ENCODE data around the gene AKAP6. TPM values are rescaled to one million over a fixed set of nuclear protein-coding genes. Genes with fewer than 3 reads are reported as not detected.

Gene AKAP6
- total RNA-seq, 2 experiments from 2014 or later: 1.8 TPM

GRCh38 chr14:32679927-32680612 is 351.0 kb downstream of the AKAP6 start:
- POLR2A ChIA-PET: no interaction called here
- Mint-ChIP-seq H3K9me3 (no peaks in the 10 kb centered on the region), H3K4me3 (no peak overlapping the region), H3K36me3 (no peaks in the 10 kb centered on the region), H3K4me1 (ENCODE audit: low read depth) (no peaks in the 10 kb centered on the region), H3K27ac (no peak overlapping the region), H3K27me3 (no peaks in the 10 kb centered on the region)
- CTCF ChIA-PET: no interaction called here
- intact Hi-C loops (cut with micrococcal nuclease): no loop called here
- no peak for DNase-seq

GRCh38 chr14:32681598-32681997 is 352.5 kb downstream of the AKAP6 start:
- H3K4me3 Mint-ChIP-seq: no peak overlapping the region
- intact Hi-C loops (cut with micrococcal nuclease): no loop called here
- ChIA-PET POLR2A (no interaction called here), CTCF (no interaction called here)
- no peaks in the 10 kb centered on the region for H3K9me3 Mint-ChIP-seq
- no peaks in the 10 kb centered on the region for H3K4me1 Mint-ChIP-seq (ENCODE audit: low read depth)
- no peaks in the 10 kb centered on the region for H3K27me3 Mint-ChIP-seq
- no peak overlapping the region for H3K27ac Mint-ChIP-seq
- no peaks in the 10 kb centered on the region for H3K36me3 Mint-ChIP-seq
- DNase-seq: no peak

GRCh38 chr14:32682214-32682613 is 353.1 kb downstream of the AKAP6 start:
- H3K4me3 Mint-ChIP-seq: no peak overlapping the region
- intact Hi-C loops (cut with micrococcal nuclease): no loop called here
- no peak overlapping the region for H3K27ac Mint-ChIP-seq
- H3K4me1 Mint-ChIP-seq (ENCODE audit: low read depth): no peaks in the 10 kb centered on the region
- H3K9me3 Mint-ChIP-seq: no peaks in the 10 kb centered on the region
- CTCF ChIA-PET: no interaction called here
- POLR2A ChIA-PET: interaction anchor here (0.6 kb wide), 1 partner anchor 1923 kb away, joined by 4 read pairs; no protein-coding TSS in a partner anchor
- DNase-seq: no peak
- H3K36me3 Mint-ChIP-seq: no peaks in the 10 kb centered on the region
- no peaks in the 10 kb centered on the region for H3K27me3 Mint-ChIP-seq

GRCh38 chr14:32683679-32684078 is 354.6 kb downstream of the AKAP6 start:
- no peaks in the 10 kb centered on the region for H3K36me3 Mint-ChIP-seq
- ChIA-PET POLR2A (no interaction called here), CTCF (no interaction called here)
- intact Hi-C loops (cut with micrococcal nuclease): no loop called here
- no peak overlapping the region for H3K4me3 Mint-ChIP-seq
- H3K4me1 Mint-ChIP-seq (ENCODE audit: low read depth): no peaks in the 10 kb centered on the region
- DNase-seq: no peak
- no peak overlapping the region for H3K27ac Mint-ChIP-seq
- H3K27me3 Mint-ChIP-seq: no peaks in the 10 kb centered on the region
- H3K9me3 Mint-ChIP-seq: no peaks in the 10 kb centered on the region

- ChIA-PET CTCF (no interaction called here), POLR2A (no interaction called here)
- no peak overlapping the region for H3K27ac Mint-ChIP-seq
- no peaks in the 10 kb centered on the region for H3K27me3 Mint-ChIP-seq
- H3K4me1 Mint-ChIP-seq (ENCODE audit: low read depth): no peaks in the 10 kb centered on the region
- intact Hi-C loops (cut with micrococcal nuclease): no loop called here
- no peak for DNase-seq
- no peaks in the 10 kb centered on the region for H3K36me3 Mint-ChIP-seq
- H3K9me3 Mint-ChIP-seq: no peaks in the 10 kb centered on the region
- no peak overlapping the region for H3K4me3 Mint-ChIP-seq
Observed at GRCh38 chr14:32688941-32689340, 359.8 kb downstream of the AKAP6 start.

GRCh38 chr14:32692441-32692840 is 363.3 kb downstream of the AKAP6 start:
- ChIA-PET POLR2A (no interaction called here), CTCF (no interaction called here)
- Mint-ChIP-seq H3K27ac (no peak overlapping the region), H3K27me3 (no peaks in the 10 kb centered on the region), H3K4me1 (ENCODE audit: low read depth) (no peaks in the 10 kb centered on the region), H3K36me3 (no peaks in the 10 kb centered on the region), H3K4me3 (no peak overlapping the region), H3K9me3 (no peaks in the 10 kb centered on the region)
- no peak for DNase-seq
- intact Hi-C loops (cut with micrococcal nuclease): no loop called here

- ChIA-PET CTCF (no interaction called here), POLR2A (no interaction called here)
- Mint-ChIP-seq H3K27me3 (no peaks in the 10 kb centered on the region), H3K4me3 (no peak overlapping the region), H3K36me3 (no peaks in the 10 kb centered on the region), H3K9me3 (no peaks in the 10 kb centered on the region), H3K27ac (no peak overlapping the region), H3K4me1 (ENCODE audit: low read depth) (no peaks in the 10 kb centered on the region)
- intact Hi-C loops (cut with micrococcal nuclease): no loop called here
- no peak for DNase-seq
Observed at GRCh38 chr14:32693114-32693513, 364.0 kb downstream of the AKAP6 start.

GRCh38 chr14:32694795-32695449 is 365.8 kb downstream of the AKAP6 start:
- POLR2A ChIA-PET: no interaction called here
- DNase-seq: no peak
- no peak overlapping the region for H3K4me3 Mint-ChIP-seq
- CTCF ChIA-PET: no interaction called here
- H3K27me3 Mint-ChIP-seq: no peaks in the 10 kb centered on the region
- intact Hi-C loops (cut with micrococcal nuclease): no loop called here
- H3K9me3 Mint-ChIP-seq: no peaks in the 10 kb centered on the region
- no peaks in the 10 kb centered on the region for H3K36me3 Mint-ChIP-seq
- H3K27ac Mint-ChIP-seq: no peak overlapping the region
- no peaks in the 10 kb centered on the region for H3K4me1 Mint-ChIP-seq (ENCODE audit: low read depth)

GRCh38 chr14:32696325-32697091 is 367.4 kb downstream of the AKAP6 start:
- H3K4me1 Mint-ChIP-seq (ENCODE audit: low read depth): no peaks in the 10 kb centered on the region
- DNase-seq: no peak

GRCh38 chr14:32697114-32697513 is 368.0 kb downstream of the AKAP6 start:
- intact Hi-C loops (cut with micrococcal nuclease): no loop called here
- H3K27ac Mint-ChIP-seq: no peak overlapping the region
- ChIA-PET CTCF (interaction anchor here (0.6 kb wide), 1 partner anchor 128 kb away, joined by 4 read pairs; no protein-coding TSS in a partner anchor), POLR2A (no interaction called here)
- H3K27me3 Mint-ChIP-seq: no peaks in the 10 kb centered on the region
- H3K4me3 Mint-ChIP-seq: no peak overlapping the region
- no peaks in the 10 kb centered on the region for H3K36me3 Mint-ChIP-seq
- H3K4me1 Mint-ChIP-seq (ENCODE audit: low read depth): no peaks in the 10 kb centered on the region
- no peaks in the 10 kb centered on the region for H3K9me3 Mint-ChIP-seq
- DNase-seq: no peak

More at GRCh38 chr14:32696325-32697091, 367.4 kb downstream of the AKAP6 start:
- H3K9me3 Mint-ChIP-seq: no peaks in the 10 kb centered on the region
- no peaks in the 10 kb centered on the region for H3K27me3 Mint-ChIP-seq
- ChIA-PET POLR2A (no interaction called here), CTCF (interaction anchor here (0.6 kb wide), 1 partner anchor 127 kb away, joined by 4 read pairs; no protein-coding TSS in a partner anchor)
- no peak overlapping the region for H3K27ac Mint-ChIP-seq
- intact Hi-C loops (cut with micrococcal nuclease): no loop called here
- H3K36me3 Mint-ChIP-seq: no peaks in the 10 kb centered on the region
- H3K4me3 Mint-ChIP-seq: no peak overlapping the region

GRCh38 chr14:32697704-32698103 is 368.6 kb downstream of the AKAP6 start:
- POLR2A ChIA-PET: no interaction called here
- H3K27me3 Mint-ChIP-seq: no peaks in the 10 kb centered on the region
- no peaks in the 10 kb centered on the region for H3K36me3 Mint-ChIP-seq
- H3K9me3 Mint-ChIP-seq: no peaks in the 10 kb centered on the region
- no peak overlapping the region for H3K4me3 Mint-ChIP-seq
- H3K4me1 Mint-ChIP-seq (ENCODE audit: low read depth): peaks cover 2% of the 10 kb centered on the region
- no peak overlapping the region for H3K27ac Mint-ChIP-seq
- CTCF ChIA-PET: no interaction called here
- DNase-seq: no peak
- intact Hi-C loops (cut with micrococcal nuclease): no loop called here

- ChIA-PET CTCF (no interaction called here), POLR2A (no interaction called here)
- no peaks in the 10 kb centered on the region for H3K9me3 Mint-ChIP-seq
- H3K36me3 Mint-ChIP-seq: no peaks in the 10 kb centered on the region
- no peaks in the 10 kb centered on the region for H3K27me3 Mint-ChIP-seq
- no peak for DNase-seq
- H3K27ac Mint-ChIP-seq: no peak overlapping the region
- no peak overlapping the region for H3K4me3 Mint-ChIP-seq
- H3K4me1 Mint-ChIP-seq (ENCODE audit: low read depth): peaks cover 7% of the 10 kb centered on the region
- intact Hi-C loops (cut with micrococcal nuclease): no loop called here
Observed at GRCh38 chr14:32698831-32699230, 369.7 kb downstream of the AKAP6 start.
